ENCODE results near the gene C17orf100. TPM values are rescaled to one million over a fixed set of nuclear protein-coding genes. Genes with fewer than 3 reads are reported as not detected.

C17orf100 gene
- total and polyA plus RNA-seq, 2 of the 13 experiments (the other 11 are each of a cell fraction or from before 2014, with no cell fraction given) = 3.6 to 8.7 TPM

DNA sequence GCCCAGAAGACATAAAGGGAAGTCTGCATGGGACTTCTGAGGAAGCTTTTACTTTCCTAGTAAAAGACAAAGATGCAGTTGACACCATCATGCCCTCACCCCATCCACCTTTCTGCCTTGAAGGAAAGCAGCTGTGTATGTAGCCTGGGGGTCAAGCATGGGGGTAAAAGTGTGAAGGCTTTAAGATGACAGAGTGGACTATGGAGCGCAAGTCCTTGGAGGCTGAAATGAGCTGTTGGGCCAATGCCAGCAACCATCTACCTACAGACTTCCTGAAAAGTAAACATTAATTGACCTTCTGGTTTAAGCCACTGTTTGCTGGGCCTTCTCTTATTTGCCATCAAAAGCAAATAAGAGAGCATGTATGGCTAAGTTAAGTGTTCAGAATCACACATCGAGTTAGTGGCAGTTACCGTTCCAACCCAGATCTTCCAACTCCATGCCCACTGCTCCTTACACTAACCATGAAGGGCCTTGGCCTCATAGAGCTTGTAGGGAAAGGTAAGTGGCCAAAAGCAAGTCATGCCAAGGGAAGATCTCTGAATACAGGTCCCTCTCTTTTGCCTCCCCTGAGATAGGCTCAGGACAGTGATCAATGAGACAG is 31.6 kb downstream of the C17orf100 start (continued):
- TF ChIP-seq, protein P1, sequence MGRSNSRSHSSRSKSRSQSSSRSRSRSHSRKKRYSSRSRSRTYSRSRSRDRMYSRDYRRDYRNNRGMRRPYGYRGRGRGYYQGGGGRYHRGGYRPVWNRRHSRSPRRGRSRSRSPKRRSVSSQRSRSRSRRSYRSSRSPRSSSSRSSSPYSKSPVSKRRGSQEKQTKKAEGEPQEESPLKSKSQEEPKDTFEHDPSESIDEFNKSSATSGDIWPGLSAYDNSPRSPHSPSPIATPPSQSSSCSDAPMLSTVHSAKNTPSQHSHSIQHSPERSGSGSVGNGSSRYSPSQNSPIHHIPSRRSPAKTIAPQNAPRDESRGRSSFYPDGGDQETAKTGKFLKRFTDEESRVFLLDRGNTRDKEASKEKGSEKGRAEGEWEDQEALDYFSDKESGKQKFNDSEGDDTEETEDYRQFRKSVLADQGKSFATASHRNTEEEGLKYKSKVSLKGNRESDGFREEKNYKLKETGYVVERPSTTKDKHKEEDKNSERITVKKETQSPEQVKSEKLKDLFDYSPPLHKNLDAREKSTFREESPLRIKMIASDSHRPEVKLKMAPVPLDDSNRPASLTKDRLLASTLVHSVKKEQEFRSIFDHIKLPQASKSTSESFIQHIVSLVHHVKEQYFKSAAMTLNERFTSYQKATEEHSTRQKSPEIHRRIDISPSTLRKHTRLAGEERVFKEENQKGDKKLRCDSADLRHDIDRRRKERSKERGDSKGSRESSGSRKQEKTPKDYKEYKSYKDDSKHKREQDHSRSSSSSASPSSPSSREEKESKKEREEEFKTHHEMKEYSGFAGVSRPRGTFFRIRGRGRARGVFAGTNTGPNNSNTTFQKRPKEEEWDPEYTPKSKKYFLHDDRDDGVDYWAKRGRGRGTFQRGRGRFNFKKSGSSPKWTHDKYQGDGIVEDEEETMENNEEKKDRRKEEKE (IDR thresholded peaks at IDR 0.05) = no peak
- TF ChIP-seq, protein P2, sequence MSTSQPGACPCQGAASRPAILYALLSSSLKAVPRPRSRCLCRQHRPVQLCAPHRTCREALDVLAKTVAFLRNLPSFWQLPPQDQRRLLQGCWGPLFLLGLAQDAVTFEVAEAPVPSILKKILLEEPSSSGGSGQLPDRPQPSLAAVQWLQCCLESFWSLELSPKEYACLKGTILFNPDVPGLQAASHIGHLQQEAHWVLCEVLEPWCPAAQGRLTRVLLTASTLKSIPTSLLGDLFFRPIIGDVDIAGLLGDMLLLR (CRISPR knock-in tag; IDR thresholded peaks at IDR 0.05) = no peak
- TF ChIP-seq, protein P3, sequence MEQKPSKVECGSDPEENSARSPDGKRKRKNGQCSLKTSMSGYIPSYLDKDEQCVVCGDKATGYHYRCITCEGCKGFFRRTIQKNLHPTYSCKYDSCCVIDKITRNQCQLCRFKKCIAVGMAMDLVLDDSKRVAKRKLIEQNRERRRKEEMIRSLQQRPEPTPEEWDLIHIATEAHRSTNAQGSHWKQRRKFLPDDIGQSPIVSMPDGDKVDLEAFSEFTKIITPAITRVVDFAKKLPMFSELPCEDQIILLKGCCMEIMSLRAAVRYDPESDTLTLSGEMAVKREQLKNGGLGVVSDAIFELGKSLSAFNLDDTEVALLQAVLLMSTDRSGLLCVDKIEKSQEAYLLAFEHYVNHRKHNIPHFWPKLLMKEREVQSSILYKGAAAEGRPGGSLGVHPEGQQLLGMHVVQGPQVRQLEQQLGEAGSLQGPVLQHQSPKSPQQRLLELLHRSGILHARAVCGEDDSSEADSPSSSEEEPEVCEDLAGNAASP (CRISPR knock-in tag; IDR thresholded peaks at IDR 0.05; ENCODE audit: borderline replicate concordance) = peak; percentile 73; the same call in 1 of the 2 replicates
- TF ChIP-seq RBM39 (IDR thresholded peaks at IDR 0.05; ENCODE audit: low read depth, low read length, poor library complexity, severe bottlenecking) (no peak), FOXC1 (CRISPR knock-in tag; IDR thresholded peaks at IDR 0.05; ENCODE audit: borderline replicate concordance) (no peak; the same call in 1 of the 2 replicates), KDM5A (IDR thresholded peaks at IDR 0.05; ENCODE audit: borderline replicate concordance, low read length) (no peak), CHD2 (IDR thresholded peaks at IDR 0.05; ENCODE audit: low read depth, low read length) (no peak), FUBP1 (CRISPR knock-in tag; IDR thresholded peaks at IDR 0.05; ENCODE audit: borderline replicate concordance) (no peak), ZNF879 (CRISPR knock-in tag; IDR thresholded peaks at IDR 0.05) (no peak), ZNF484 (CRISPR knock-in tag; IDR thresholded peaks at IDR 0.05; ENCODE audit: borderline replicate concordance, low read depth) (no peak), ZNF331 (CRISPR knock-in tag; IDR thresholded peaks at IDR 0.05) (peak; percentile 65; the same call in 1 of the 2 replicates), HOXA3 (CRISPR knock-in tag; IDR thresholded peaks at IDR 0.05) (peak; percentile 61), AHR (CRISPR knock-in tag; IDR thresholded peaks at IDR 0.05) (no peak; the same call in 1 of the 2 replicates), ZNF20 (CRISPR knock-in tag; IDR thresholded peaks at IDR 0.05) (no peak)
- TF ChIP-seq, protein P4, sequence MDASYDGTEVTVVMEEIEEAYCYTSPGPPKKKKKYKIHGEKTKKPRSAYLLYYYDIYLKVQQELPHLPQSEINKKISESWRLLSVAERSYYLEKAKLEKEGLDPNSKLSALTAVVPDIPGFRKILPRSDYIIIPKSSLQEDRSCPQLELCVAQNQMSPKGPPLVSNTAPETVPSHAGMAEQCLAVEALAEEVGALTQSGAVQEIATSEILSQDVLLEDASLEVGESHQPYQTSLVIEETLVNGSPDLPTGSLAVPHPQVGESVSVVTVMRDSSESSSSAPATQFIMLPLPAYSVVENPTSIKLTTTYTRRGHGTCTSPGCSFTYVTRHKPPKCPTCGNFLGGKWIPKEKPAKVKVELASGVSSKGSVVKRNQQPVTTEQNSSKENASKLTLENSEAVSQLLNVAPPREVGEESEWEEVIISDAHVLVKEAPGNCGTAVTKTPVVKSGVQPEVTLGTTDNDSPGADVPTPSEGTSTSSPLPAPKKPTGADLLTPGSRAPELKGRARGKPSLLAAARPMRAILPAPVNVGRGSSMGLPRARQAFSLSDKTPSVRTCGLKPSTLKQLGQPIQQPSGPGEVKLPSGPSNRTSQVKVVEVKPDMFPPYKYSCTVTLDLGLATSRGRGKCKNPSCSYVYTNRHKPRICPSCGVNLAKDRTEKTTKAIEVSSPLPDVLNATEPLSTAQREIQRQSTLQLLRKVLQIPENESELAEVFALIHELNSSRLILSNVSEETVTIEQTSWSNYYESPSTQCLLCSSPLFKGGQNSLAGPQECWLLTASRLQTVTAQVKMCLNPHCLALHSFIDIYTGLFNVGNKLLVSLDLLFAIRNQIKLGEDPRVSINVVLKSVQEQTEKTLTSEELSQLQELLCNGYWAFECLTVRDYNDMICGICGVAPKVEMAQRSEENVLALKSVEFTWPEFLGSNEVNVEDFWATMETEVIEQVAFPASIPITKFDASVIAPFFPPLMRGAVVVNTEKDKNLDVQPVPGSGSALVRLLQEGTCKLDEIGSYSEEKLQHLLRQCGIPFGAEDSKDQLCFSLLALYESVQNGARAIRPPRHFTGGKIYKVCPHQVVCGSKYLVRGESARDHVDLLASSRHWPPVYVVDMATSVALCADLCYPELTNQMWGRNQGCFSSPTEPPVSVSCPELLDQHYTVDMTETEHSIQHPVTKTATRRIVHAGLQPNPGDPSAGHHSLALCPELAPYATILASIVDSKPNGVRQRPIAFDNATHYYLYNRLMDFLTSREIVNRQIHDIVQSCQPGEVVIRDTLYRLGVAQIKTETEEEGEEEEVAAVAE (CRISPR knock-in tag; IDR thresholded peaks at IDR 0.05; ENCODE audit: borderline replicate concordance) = no peak
- TF ChIP-seq, protein P5, sequence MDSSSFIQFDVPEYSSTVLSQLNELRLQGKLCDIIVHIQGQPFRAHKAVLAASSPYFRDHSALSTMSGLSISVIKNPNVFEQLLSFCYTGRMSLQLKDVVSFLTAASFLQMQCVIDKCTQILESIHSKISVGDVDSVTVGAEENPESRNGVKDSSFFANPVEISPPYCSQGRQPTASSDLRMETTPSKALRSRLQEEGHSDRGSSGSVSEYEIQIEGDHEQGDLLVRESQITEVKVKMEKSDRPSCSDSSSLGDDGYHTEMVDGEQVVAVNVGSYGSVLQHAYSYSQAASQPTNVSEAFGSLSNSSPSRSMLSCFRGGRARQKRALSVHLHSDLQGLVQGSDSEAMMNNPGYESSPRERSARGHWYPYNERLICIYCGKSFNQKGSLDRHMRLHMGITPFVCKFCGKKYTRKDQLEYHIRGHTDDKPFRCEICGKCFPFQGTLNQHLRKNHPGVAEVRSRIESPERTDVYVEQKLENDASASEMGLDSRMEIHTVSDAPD (CRISPR knock-in tag; IDR thresholded peaks at IDR 0.05) = 0 out of 2 replicates have a peak, but pooled peaks have one; percentile 43
